ENCODE data around the gene GAD1. TPM values are rescaled to one million over a fixed set of nuclear protein-coding genes. Genes with fewer than 3 reads are reported as not detected.

Gene GAD1
- total RNA-seq, 2 donors from 2014 or later = 0.41 to 5.5 TPM

- H3K9me3 ChIP-seq = no peaks in the 10 kb centered on the region
- TF ChIP-seq, protein P1, sequence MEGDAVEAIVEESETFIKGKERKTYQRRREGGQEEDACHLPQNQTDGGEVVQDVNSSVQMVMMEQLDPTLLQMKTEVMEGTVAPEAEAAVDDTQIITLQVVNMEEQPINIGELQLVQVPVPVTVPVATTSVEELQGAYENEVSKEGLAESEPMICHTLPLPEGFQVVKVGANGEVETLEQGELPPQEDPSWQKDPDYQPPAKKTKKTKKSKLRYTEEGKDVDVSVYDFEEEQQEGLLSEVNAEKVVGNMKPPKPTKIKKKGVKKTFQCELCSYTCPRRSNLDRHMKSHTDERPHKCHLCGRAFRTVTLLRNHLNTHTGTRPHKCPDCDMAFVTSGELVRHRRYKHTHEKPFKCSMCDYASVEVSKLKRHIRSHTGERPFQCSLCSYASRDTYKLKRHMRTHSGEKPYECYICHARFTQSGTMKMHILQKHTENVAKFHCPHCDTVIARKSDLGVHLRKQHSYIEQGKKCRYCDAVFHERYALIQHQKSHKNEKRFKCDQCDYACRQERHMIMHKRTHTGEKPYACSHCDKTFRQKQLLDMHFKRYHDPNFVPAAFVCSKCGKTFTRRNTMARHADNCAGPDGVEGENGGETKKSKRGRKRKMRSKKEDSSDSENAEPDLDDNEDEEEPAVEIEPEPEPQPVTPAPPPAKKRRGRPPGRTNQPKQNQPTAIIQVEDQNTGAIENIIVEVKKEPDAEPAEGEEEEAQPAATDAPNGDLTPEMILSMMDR (IDR thresholded peaks at IDR 0.05) = no peak
- ATAC-seq (ENCODE audit: insufficient number of reproducible peaks, low FRiP score, low read depth) = no peak
- H3K27me3 ChIP-seq (replicated peaks; ENCODE audit: insufficient read depth) = no peaks in the 10 kb centered on the region
- DNase-seq (ENCODE audit: low spot score) = no peak
- peaks cover 3% of the 10 kb centered on the region for H3K36me3 ChIP-seq
- no peak overlapping the region for H3K4me3 ChIP-seq
- H3K4me1 ChIP-seq (ENCODE audit: control insufficient read depth in 1 of 2, low read depth in 2 of 2) = no peaks in the 10 kb centered on the region
- H3K27ac ChIP-seq = no peak overlapping the region
Measured at GRCh38 chr2:170851635-170852034, 34.9 kb downstream of the GAD1 start.

DNA sequence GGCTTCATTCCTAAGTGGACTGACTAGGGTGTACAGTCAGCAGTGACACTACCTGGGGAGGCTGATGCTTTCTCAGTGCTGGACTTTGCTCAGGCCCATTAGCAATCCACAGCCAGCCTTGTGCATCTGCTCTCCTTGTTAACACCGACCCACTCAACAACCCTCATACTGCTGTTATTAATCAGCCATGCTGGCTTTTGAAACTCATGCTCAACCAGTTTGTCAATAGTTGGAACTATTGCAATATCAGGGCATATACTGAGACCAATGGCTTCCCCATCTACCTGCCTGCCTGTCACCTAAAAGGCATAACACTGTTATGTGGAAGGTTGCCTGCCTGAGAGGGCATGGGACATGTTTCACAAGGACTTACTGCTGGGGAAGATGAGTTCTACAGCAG, 39.4 kb downstream of the GAD1 start:
- ATAC-seq (ENCODE audit: insufficient number of reproducible peaks, low FRiP score, low read depth) = no peak
- no peaks in the 10 kb centered on the region for H3K27me3 ChIP-seq (replicated peaks; ENCODE audit: insufficient read depth)
- no peaks in the 10 kb centered on the region for H3K4me1 ChIP-seq (ENCODE audit: control insufficient read depth in 1 of 2, low read depth in 2 of 2)
- DNase-seq (ENCODE audit: low spot score) = no peak
- H3K36me3 ChIP-seq = peaks cover 4% of the 10 kb centered on the region
- H3K9me3 ChIP-seq = no peaks in the 10 kb centered on the region
- TF ChIP-seq, protein P1 (IDR thresholded peaks at IDR 0.05) = no peak
- no peak overlapping the region for H3K4me3 ChIP-seq
- no peak overlapping the region for H3K27ac ChIP-seq

GRCh38 chr2:170862286-170862902, 45.7 kb downstream of the GAD1 start:
- no peak for ATAC-seq (ENCODE audit: insufficient number of reproducible peaks, low FRiP score, low read depth)

DNA sequence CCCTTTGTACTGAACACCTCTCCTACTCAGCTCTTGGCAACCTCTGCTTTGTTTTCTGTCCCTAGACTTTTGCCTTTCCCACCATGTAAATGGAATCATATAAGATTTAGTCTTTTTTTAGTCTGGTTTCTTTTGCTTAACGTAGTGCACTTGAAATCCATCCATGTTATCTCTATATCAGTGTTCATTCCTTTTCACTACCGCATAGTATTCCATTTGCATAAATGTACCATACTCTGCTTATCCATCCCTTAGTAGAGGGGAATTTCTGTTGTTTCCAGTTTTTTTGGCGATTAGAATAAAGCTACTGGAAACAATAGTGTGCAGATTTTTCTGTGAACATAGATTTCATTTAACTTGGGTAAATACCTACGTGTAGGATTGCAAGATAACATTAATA, 46.4 kb downstream of the GAD1 start:
- TF ChIP-seq, protein P1 (IDR thresholded peaks at IDR 0.05) = no peak
- Histone ChIP-seq H3K4me3 (no peak overlapping the region), H3K36me3 (peaks cover 4% of the 10 kb centered on the region), H3K27me3 (replicated peaks; ENCODE audit: insufficient read depth) (no peaks in the 10 kb centered on the region), H3K4me1 (ENCODE audit: control insufficient read depth in 1 of 2, low read depth in 2 of 2) (no peaks in the 10 kb centered on the region), H3K9me3 (no peaks in the 10 kb centered on the region), H3K27ac (no peak overlapping the region)
- no peak for DNase-seq (ENCODE audit: low spot score)
- no peak for ATAC-seq (ENCODE audit: insufficient number of reproducible peaks, low FRiP score, low read depth)

More at GRCh38 chr2:170862286-170862902, 45.7 kb downstream of the GAD1 start:
- H3K9me3 ChIP-seq = no peaks in the 10 kb centered on the region
- DNase-seq (ENCODE audit: low spot score) = no peak
- no peak overlapping the region for H3K4me3 ChIP-seq
- H3K4me1 ChIP-seq (ENCODE audit: control insufficient read depth in 1 of 2, low read depth in 2 of 2) = no peaks in the 10 kb centered on the region
- no peak overlapping the region for H3K27ac ChIP-seq
- TF ChIP-seq, protein P1 (IDR thresholded peaks at IDR 0.05) = no peak
- H3K36me3 ChIP-seq = peaks cover 4% of the 10 kb centered on the region
- H3K27me3 ChIP-seq (replicated peaks; ENCODE audit: insufficient read depth) = no peaks in the 10 kb centered on the region

DNA sequence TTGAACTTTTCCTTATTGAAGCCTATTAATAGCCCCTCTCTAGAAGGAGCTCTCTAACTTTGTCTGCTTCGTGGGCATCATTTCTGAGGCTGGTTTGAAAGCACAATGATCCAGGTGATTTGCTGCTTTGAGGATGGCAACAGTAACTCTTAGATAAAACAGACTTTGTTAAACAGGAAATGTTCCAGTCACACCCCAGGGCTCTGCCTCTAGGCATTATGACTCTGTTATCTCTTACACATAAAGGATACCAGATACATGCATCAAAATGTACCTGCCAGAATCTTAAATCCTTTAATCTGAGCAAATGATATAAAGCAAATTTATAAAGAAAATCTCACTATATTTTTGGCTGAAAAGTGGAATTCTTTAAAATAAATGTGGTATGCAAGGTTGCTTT, 52.3 kb downstream of the GAD1 start:
- TF ChIP-seq, protein P1 (IDR thresholded peaks at IDR 0.05) = no peak
- H3K36me3 ChIP-seq = no peaks in the 10 kb centered on the region
- no peak overlapping the region for H3K27ac ChIP-seq
- H3K4me3 ChIP-seq = no peak overlapping the region
- H3K27me3 ChIP-seq (replicated peaks; ENCODE audit: insufficient read depth) = no peaks in the 10 kb centered on the region
- DNase-seq (ENCODE audit: low spot score) (no peak), ATAC-seq (ENCODE audit: insufficient number of reproducible peaks, low FRiP score, low read depth) (no peak)
- H3K4me1 ChIP-seq (ENCODE audit: control insufficient read depth in 1 of 2, low read depth in 2 of 2) = no peaks in the 10 kb centered on the region
- no peaks in the 10 kb centered on the region for H3K9me3 ChIP-seq
